GM23248 (cell line): ENCODE measurements around the gene LRRC59. TPM values are rescaled to one million over a fixed set of nuclear protein-coding genes. Genes with fewer than 3 reads are reported as not detected.

ENCODE experiments used
- DNase-seq: peaks from one replicate; pipeline ENCODE4 v3.0.0-alpha.2; 2015
- H2AFZ ChIP-seq: fragments of 200-600 bp; sonication (generic); 2 replicates; pipeline ENCODE4 v1.6.1; 2016; ENCODE audit warnings: antibody characterized with exemption
- H3F3A ChIP-seq: fragments of 200-600 bp; sonication (generic); 2 replicates; pipeline ENCODE4 v1.6.1; 2016; ENCODE audit warnings: mild to moderate bottlenecking, antibody characterized with exemption, mixed run types; ENCODE audit not compliant: insufficient read depth
- H3K27ac ChIP-seq: fragments of 200-600 bp; sonication (generic); 2 replicates; pipeline ENCODE4 v1.5.1; 2016; ENCODE audit warnings: mild to moderate bottlenecking
- H3K27me3 ChIP-seq: fragments of 200-600 bp; sonication (generic); replicated peaks from 2 replicates; pipeline ENCODE4 v1.6.1; 2016; ENCODE audit warnings: mild to moderate bottlenecking; ENCODE audit not compliant: insufficient read depth
- H3K36me3 ChIP-seq: fragments of 200-600 bp; sonication (generic); 2 replicates; pipeline ENCODE4 v1.6.1; 2016; ENCODE audit warnings: low read depth, mild to moderate bottlenecking
- H3K4me1 ChIP-seq: fragments of 200-600 bp; sonication (generic); 2 replicates; pipeline ENCODE4 v1.6.1; 2016; ENCODE audit warnings: mild to moderate bottlenecking; ENCODE audit not compliant: insufficient read depth
- H3K4me2 ChIP-seq: fragments of 200-600 bp; sonication (generic); one replicate; pipeline ENCODE4 v1.6.1; 2016; ENCODE audit warnings: mild to moderate bottlenecking; ENCODE audit not compliant: unreplicated experiment
- H3K4me3 ChIP-seq: fragments of 200-600 bp; sonication (generic); 2 replicates; pipeline ENCODE4 v1.5.1; 2016; ENCODE audit warnings: mild to moderate bottlenecking
- H3K79me2 ChIP-seq: fragments of 200-600 bp; sonication (generic); 2 replicates; pipeline ENCODE4 v1.6.1; 2016; ENCODE audit warnings: mild to moderate bottlenecking; ENCODE audit not compliant: insufficient read depth
- H3K9ac ChIP-seq: fragments of 200-600 bp; sonication (generic); 2 replicates; pipeline ENCODE4 v1.6.1; 2016; ENCODE audit warnings: mild to moderate bottlenecking
- H3K9me2 ChIP-seq: fragments of 200-600 bp; sonication (generic); 2 replicates; pipeline ENCODE4 v1.6.1; 2016; ENCODE audit warnings: mixed run types, mild to moderate bottlenecking, moderate library complexity; ENCODE audit not compliant: insufficient read depth
- H3K9me3 ChIP-seq: fragments of 200-600 bp; sonication (generic); one replicate; pipeline ENCODE4 v1.6.1; 2017; ENCODE audit warnings: low read depth
- H4K20me1 ChIP-seq: fragments of 200-600 bp; sonication (generic); 2 replicates; pipeline ENCODE4 v1.6.0; 2016; ENCODE audit not compliant: insufficient read depth
- EZH2 ChIP-seq: fragments of 200-600 bp; sonication (generic); IDR thresholded peaks from 2 replicates; pipeline ENCODE4 v1.6.1; 2018; ENCODE audit warnings: antibody characterized with exemption, mild to moderate bottlenecking; ENCODE audit not compliant: insufficient read depth, poor library complexity, severe bottlenecking
- EZH2phosphoT487 ChIP-seq: fragments of 200-600 bp; sonication (generic); IDR thresholded peaks from 2 replicates; pipeline ENCODE4 v1.6.1; 2018; ENCODE audit warnings: antibody characterized with exemption, moderate library complexity, mild to moderate bottlenecking, low read depth; ENCODE audit not compliant: insufficient read depth
- WGBS, 2 experiments: methylation state at CpG; one replicate each; pipeline ENCODE4 v1.1.6; 2015 to 2017; ENCODE audit warnings: low lambda C conversion rate in 2 of 2, low coverage in 1 of 2; ENCODE audit errors: missing lambda C conversion rate in 2 of 2; 5-methylcytosine and 5-hydroxymethylcytosine counted together
- in situ Hi-C: fragments of 300-500 bp; cut with MboI; formaldehyde crosslinking; loops from 2 replicates; pipeline ENCODE4 v1.15.0; 2020
- polyA plus RNA-seq: library from polyadenylated mRNA; unstranded; fragments of >200 nt; fragmentation: Nextera tagmentation; extraction: Ambion mirVana; gene quantifications from 2 replicates; pipeline ENCODE4 v1.2.1, GENCODE V29; 2016
- total RNA-seq: library from RNA; depleted of rRNA; stranded (reverse); fragments of >200 nt; shearing (Covaris generic); gene quantifications from 2 replicates; pipeline ENCODE4 v1.2.3, GENCODE V29; 2014

The LRRC59 gene
- total and polyA plus RNA-seq, 2 experiments from 2014 or later, result 111 to 164 TPM

DNA sequence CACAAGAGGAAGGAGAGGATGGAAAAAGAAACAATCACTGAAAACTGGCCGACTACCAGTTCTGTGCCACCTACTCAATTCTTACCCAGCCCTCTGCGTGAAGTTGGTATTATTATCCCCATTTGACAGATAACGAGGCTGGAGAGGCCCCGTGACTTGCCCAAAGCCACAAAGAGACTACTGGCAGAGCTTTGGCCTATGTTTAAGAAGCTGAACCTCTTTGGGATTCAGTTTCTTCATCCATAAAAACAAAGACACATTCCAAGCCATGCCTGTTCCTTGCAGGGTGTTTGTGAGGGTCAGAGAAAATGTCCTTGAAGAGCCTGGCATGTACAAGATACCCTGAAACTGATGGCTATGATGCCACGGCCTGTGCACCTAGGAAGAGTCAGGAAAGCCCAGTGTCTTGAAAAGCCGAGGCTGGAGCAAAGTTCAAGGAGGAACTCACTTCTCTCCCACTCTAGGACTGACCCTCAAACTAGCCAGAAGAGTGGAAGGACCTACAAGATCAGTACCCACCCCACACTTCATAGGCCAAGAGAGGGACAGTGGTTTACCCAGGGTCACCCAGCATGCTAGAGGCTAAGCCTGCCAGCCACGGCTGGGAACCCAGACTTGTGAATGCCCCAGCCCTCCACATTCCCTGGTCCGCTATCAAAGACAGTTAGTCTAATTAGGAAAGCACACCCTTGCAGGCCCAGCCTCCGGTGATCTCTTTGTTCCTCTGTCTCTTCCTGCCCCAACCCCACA lies 27.1 kb upstream of the LRRC59 start:
- H3K9me2 ChIP-seq, result no peaks in the 10 kb centered on the region
- no peak for DNase-seq
- no peak overlapping the region for H3K9ac ChIP-seq
- no peaks in the 10 kb centered on the region for H3K9me3 ChIP-seq
- peaks cover 25% of the 10 kb centered on the region for H3F3A ChIP-seq
- no peaks in the 10 kb centered on the region for H3K36me3 ChIP-seq
- 96 to 97% methylated on average over 9 of the region's 9 CpGs for WGBS, 2 experiments
- no peaks in the 10 kb centered on the region for H4K20me1 ChIP-seq
- TF ChIP-seq EZH2phosphoT487 (no peak), EZH2 (no peak)
- in situ Hi-C loops, result no loop called here
- H2AFZ ChIP-seq, result no peak overlapping the region
- no peak overlapping the region for H3K4me2 ChIP-seq
- no peak overlapping the region for H3K27ac ChIP-seq
- no peak overlapping the region for H3K4me3 ChIP-seq
- no peaks in the 10 kb centered on the region for H3K27me3 ChIP-seq
- H3K4me1 ChIP-seq, result peaks cover 23% of the 10 kb centered on the region
- H3K79me2 ChIP-seq, result no peaks in the 10 kb centered on the region

DNA sequence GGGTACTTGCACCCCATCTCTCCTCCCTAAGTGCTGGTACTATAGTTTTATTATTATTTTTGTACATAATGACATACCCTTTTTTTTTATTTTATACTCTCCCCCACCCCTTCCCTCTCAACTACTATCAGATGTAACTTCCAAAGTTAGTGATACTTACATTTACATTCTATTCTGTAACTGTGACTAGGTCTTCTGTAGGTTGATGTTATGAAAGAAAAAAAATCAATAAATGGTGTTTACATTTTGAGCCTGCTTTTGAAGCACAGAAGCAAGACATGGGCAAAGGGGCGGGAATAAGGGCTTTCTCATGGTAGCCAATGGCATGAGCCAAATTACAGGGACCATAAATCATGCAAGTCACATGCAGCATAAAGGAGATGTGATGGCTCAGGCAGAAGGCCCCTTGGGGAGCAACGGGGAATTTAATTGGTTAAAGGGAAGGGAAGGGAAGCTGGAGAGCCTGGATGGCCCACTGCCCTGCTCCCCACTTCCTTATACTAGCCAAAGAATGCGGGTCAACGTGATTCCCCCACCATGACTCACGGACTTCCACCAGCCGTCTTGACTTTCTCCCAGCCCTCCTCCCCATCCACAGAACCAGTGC lies 26.3 kb upstream of the LRRC59 start:
- Histone ChIP-seq H3F3A (peaks cover 25% of the 10 kb centered on the region), H3K9me2 (no peaks in the 10 kb centered on the region), H2AFZ (no peak overlapping the region), H3K9me3 (no peaks in the 10 kb centered on the region), H3K4me2 (no peak overlapping the region), H3K4me1 (peaks cover 23% of the 10 kb centered on the region), H3K27me3 (no peaks in the 10 kb centered on the region), H3K9ac (no peak overlapping the region), H3K36me3 (no peaks in the 10 kb centered on the region), H3K27ac (no peak overlapping the region), H3K79me2 (no peaks in the 10 kb centered on the region), H4K20me1 (no peaks in the 10 kb centered on the region), H3K4me3 (no peak overlapping the region)
- in situ Hi-C loops, result no loop called here
- TF ChIP-seq EZH2phosphoT487, result no peak
- TF ChIP-seq EZH2, result no peak
- 34 to 45% methylated on average over 6 of the region's 6 CpGs for WGBS, 2 experiments
- peak; percentile 66 for DNase-seq

DNA sequence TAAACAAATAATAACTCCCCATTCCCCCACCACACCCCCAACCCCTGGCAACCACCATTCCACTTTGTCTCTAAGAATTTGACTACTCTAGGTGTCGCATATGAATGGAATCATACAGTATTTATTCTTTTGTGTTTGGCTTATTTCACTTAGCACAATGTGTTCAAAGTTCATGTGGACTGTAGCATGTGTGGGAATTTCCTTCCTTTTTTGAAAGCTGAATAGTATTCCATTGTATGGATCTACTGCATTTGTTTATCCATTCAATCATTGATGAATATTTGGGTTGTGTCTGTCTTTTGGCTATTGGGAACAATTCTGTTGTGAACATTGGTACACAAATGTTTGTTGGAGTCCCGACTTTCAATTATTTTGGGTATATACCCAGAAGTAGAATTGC lies 25.4 kb upstream of the LRRC59 start:
- WGBS, 2 experiments, result 94 to 98% methylated on average over 2 of the region's 2 CpGs
- Histone ChIP-seq H3K4me1 (peaks cover 23% of the 10 kb centered on the region), H3K27ac (no peak overlapping the region), H3K9ac (no peak overlapping the region), H3K4me2 (no peak overlapping the region), H4K20me1 (no peaks in the 10 kb centered on the region), H3K27me3 (no peaks in the 10 kb centered on the region), H3K9me2 (no peaks in the 10 kb centered on the region), H3F3A (peaks cover 25% of the 10 kb centered on the region), H3K9me3 (no peaks in the 10 kb centered on the region), H2AFZ (no peak overlapping the region), H3K79me2 (no peaks in the 10 kb centered on the region), H3K36me3 (no peaks in the 10 kb centered on the region), H3K4me3 (no peak overlapping the region)
- no peak for TF ChIP-seq EZH2phosphoT487
- no peak for TF ChIP-seq EZH2
- in situ Hi-C loops, result no loop called here
- no peak for DNase-seq

DNA sequence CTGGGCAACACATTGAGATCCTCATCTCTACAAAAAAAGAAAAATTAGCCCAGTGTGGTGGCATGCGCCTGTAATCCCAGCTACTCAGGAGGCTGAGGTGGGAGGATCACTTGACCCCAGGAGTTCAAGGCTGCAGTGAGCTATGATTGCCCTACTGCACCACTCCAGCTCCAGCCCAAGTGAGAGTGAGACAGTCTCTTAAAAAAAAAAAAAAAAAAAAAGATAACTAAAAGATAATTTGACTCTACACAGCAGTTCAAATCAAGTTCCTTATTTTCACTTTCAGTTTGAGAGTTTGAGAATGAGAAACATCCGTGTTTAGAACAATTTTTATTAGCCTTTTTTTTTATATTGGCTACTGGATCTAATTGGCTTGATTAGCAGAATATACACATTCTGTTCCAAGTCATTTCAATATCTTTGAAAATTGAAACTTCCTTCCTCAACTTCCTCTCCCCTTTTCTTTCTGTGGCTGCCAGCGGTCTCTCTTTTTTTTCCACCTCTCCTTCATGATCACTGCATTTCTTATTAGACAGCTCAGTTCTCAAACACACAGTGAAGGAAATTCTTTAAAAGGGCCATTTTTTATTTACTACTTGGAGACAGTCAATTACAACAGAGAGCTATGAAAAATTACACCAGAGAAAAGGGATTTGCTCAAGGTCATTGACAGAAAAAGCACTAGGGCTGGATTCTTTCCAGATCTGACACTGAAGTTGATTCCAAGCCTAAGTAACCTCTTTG lies 24.2 kb upstream of the LRRC59 start:
- peak; percentile 32 for DNase-seq
- Histone ChIP-seq H2AFZ (peak overlapping the region; percentile 82), H3K36me3 (no peaks in the 10 kb centered on the region), H3K9ac (peak overlapping the region; percentile 62), H3K4me3 (peak overlapping the region; percentile 57), H3K9me2 (no peaks in the 10 kb centered on the region), H4K20me1 (no peaks in the 10 kb centered on the region), H3K27ac (peak overlapping the region; percentile 42), H3K4me2 (peak overlapping the region; percentile 67), H3K4me1 (peaks cover 20% of the 10 kb centered on the region), H3F3A (peaks cover 19% of the 10 kb centered on the region), H3K27me3 (no peaks in the 10 kb centered on the region), H3K79me2 (no peaks in the 10 kb centered on the region), H3K9me3 (no peaks in the 10 kb centered on the region)
- WGBS, 2 experiments, result 21 to 26% methylated on average over 3 of the region's 3 CpGs
- in situ Hi-C loops, result no loop called here
- no peak for TF ChIP-seq EZH2phosphoT487
- TF ChIP-seq EZH2, result no peak
